HepG2 (cell line): ENCODE measurements around the gene ART3. TPM values are rescaled to one million over a fixed set of nuclear protein-coding genes. Genes with fewer than 3 reads are reported as not detected.

Experiments
- AKAP8 ChIP-seq: sonication (generic); formaldehyde crosslinking; IDR thresholded peaks from 2 replicates; pipeline ENCODE4 v1.5.1; 2020; ENCODE audit warnings: mild to moderate bottlenecking, missing genetic modification reagents
- ATF3 ChIP-seq: sonication (generic); formaldehyde crosslinking; IDR thresholded peaks from 2 replicates; pipeline ENCODE4 v1.4.0; 2020; ENCODE audit warnings: missing genetic modification reagents
- EZH2 ChIP-seq: conservative IDR thresholded peaks from 2 replicates; pipeline ENCODE4 v1.6.1; 2012; ENCODE audit warnings: mild to moderate bottlenecking, low read depth, low read length, moderate library complexity
- FOSL2 ChIP-seq: sonication (generic); formaldehyde crosslinking; IDR thresholded peaks from 2 replicates; pipeline ENCODE4 v1.4.0; 2020; ENCODE audit warnings: missing genetic modification reagents
- HDAC6 ChIP-seq: fragments of 200-600 bp; sonication (generic); IDR thresholded peaks from 2 replicates; pipeline ENCODE4 v1.7.0; 2017; ENCODE audit warnings: mild to moderate bottlenecking, antibody characterized with exemption, low read length, low read depth
- JDP2 ChIP-seq: sonication (generic); formaldehyde crosslinking; IDR thresholded peaks from 2 replicates; pipeline ENCODE4 v1.8.1; 2022; ENCODE audit warnings: missing genetic modification reagents, borderline replicate concordance
- NFRKB ChIP-seq: fragments of 450-650 bp; IDR thresholded peaks from 2 replicates; pipeline ENCODE4 v1.6.1; 2017
- NR2F2 ChIP-seq: IDR thresholded peaks from 2 replicates; pipeline ENCODE4 v1.6.1; 2012; ENCODE audit warnings: low read depth, inconsistent platforms, borderline replicate concordance
- PHF20 ChIP-seq: sonication (generic); formaldehyde crosslinking; IDR thresholded peaks from 2 replicates; pipeline ENCODE4 v1.5.0; 2020; ENCODE audit warnings: mild to moderate bottlenecking, missing genetic modification reagents
- PRDM10 ChIP-seq: sonication (generic); formaldehyde crosslinking; IDR thresholded peaks from 2 replicates; pipeline ENCODE4 v1.4.0; 2020; ENCODE audit warnings: low read depth, missing genetic modification reagents
- RORA ChIP-seq: sonication (generic); formaldehyde crosslinking; IDR thresholded peaks from 2 replicates; pipeline ENCODE4 v1.5.0; 2020; ENCODE audit warnings: mild to moderate bottlenecking, missing genetic modification reagents, moderate library complexity
- SOX6 ChIP-seq, 2 experiments: fragments of 450-650 bp in 1 of 2; sonication (generic) in 1 of 2; formaldehyde crosslinking in 1 of 2; IDR thresholded peaks; 2 replicates each; pipeline versions ENCODE4 v1.4.0 to v1.6.1; 2017 to 2020; ENCODE audit warnings: antibody characterized with exemption in 1 of 2, mild to moderate bottlenecking in 1 of 2, missing genetic modification reagents in 1 of 2
- TBP ChIP-seq: sonication (generic); formaldehyde crosslinking; IDR thresholded peaks from 2 replicates; pipeline ENCODE4 v1.5.0; 2020; ENCODE audit warnings: missing genetic modification reagents
- ZBTB14 ChIP-seq: sonication (generic); formaldehyde crosslinking; IDR thresholded peaks from 2 replicates; pipeline ENCODE4 v1.4.0; 2020; ENCODE audit warnings: missing genetic modification reagents
- ZNF468 ChIP-seq: sonication (generic); formaldehyde crosslinking; IDR thresholded peaks from 2 replicates; pipeline ENCODE4 v1.8.0; 2022; ENCODE audit warnings: mild to moderate bottlenecking, moderate library complexity, missing genetic modification reagents
- ZNF678 ChIP-seq: sonication (generic); formaldehyde crosslinking; IDR thresholded peaks from 2 replicates; pipeline ENCODE4 v1.4.0; 2020; ENCODE audit warnings: mild to moderate bottlenecking, missing genetic modification reagents
- ZSCAN22 ChIP-seq: sonication (generic); formaldehyde crosslinking; IDR thresholded peaks from 2 replicates; pipeline ENCODE4 v1.4.0; 2020; ENCODE audit warnings: mild to moderate bottlenecking, missing genetic modification reagents
- polyA plus RNA-seq, 8 experiments: library from polyadenylated mRNA; depleted of rRNA in 3 of 8; stranded (reverse) in 7 of 8; unstranded in 1 of 8; fragments of >200 nt; fragmentation: Illumina TruSeq in 4 of 8; extraction: Trizol in 4 of 8; gene quantifications; 2 replicates each; pipeline versions ENCODE4 v1.2.1 to v1.2.3, GENCODE V29; 2011 to 2016; ENCODE audit warnings: low read depth in 4 of 8, missing spikeins in 1 of 8, mixed read lengths in 1 of 8; ENCODE audit not compliant: insufficient read depth in 1 of 8
- total RNA-seq, 5 experiments: library from RNA; depleted of rRNA; stranded (reverse); fragments of >200 nt; fragmentation: Illumina TruSeq; extraction: Trizol; gene quantifications; 2 replicates each; pipeline ENCODE4 v1.2.3, GENCODE V29; 2016; ENCODE audit warnings: low read depth in 1 of 5
- TF ChIP-seq, protein P1 (sequence below): sonication (generic); formaldehyde crosslinking; IDR thresholded peaks from 2 replicates; pipeline ENCODE4 v1.8.0; 2022; ENCODE audit warnings: mild to moderate bottlenecking, missing genetic modification reagents; ENCODE audit not compliant: insufficient replicate concordance
- TF ChIP-seq, protein P2 (sequence below): sonication (generic); formaldehyde crosslinking; conservative IDR thresholded peaks from 2 replicates; pipeline ENCODE4 v1.8.0; 2022; ENCODE audit warnings: missing genetic modification reagents
- TF ChIP-seq, protein P3 (sequence below): IDR thresholded peaks from 2 replicates; pipeline ENCODE4 v1.6.1; 2016; ENCODE audit warnings: control low read depth

The ART3 gene
- total and polyA plus RNA-seq, 2 of the 13 experiments (the other 11 are each of a cell fraction or from before 2014, with no cell fraction given) = not detected

GRCh38 chr4:76148142-76148865 is 73.8 kb downstream of the ART3 start, which contains the start of gene NUP54 (continued):
- TF ChIP-seq EZH2 (no peak), AKAP8 (CRISPR knock-in tag) (no peak), ZBTB14 (CRISPR knock-in tag) (no peak), ATF3 (CRISPR knock-in tag) (no peak), PRDM10 (CRISPR knock-in tag) (peak; percentile 62; the same call in 1 of the 2 replicates), PHF20 (CRISPR knock-in tag) (peak; percentile 96), ZNF468 (CRISPR knock-in tag) (no peak), RORA (no peak), SOX6 (IDR thresholded peaks at IDR 0.05) (no peak), SOX6 (CRISPR knock-in tag; IDR thresholded peaks at IDR 0.05) (peak; percentile 60; the same call in 1 of the 2 replicates), ZNF678 (no peak), NFRKB (no peak), HDAC6 (no peak), ZSCAN22 (CRISPR knock-in tag) (no peak), JDP2 (CRISPR knock-in tag) (no peak), TBP (CRISPR knock-in tag) (no peak), FOSL2 (CRISPR knock-in tag) (peak; percentile 75), NR2F2 (peak; percentile 31; the same call in 1 of the 2 replicates)
- TF ChIP-seq, protein P1, sequence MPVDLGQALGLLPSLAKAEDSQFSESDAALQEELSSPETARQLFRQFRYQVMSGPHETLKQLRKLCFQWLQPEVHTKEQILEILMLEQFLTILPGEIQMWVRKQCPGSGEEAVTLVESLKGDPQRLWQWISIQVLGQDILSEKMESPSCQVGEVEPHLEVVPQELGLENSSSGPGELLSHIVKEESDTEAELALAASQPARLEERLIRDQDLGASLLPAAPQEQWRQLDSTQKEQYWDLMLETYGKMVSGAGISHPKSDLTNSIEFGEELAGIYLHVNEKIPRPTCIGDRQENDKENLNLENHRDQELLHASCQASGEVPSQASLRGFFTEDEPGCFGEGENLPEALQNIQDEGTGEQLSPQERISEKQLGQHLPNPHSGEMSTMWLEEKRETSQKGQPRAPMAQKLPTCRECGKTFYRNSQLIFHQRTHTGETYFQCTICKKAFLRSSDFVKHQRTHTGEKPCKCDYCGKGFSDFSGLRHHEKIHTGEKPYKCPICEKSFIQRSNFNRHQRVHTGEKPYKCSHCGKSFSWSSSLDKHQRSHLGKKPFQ (CRISPR knock-in tag) = peak; percentile 56
- TF ChIP-seq, protein P2, sequence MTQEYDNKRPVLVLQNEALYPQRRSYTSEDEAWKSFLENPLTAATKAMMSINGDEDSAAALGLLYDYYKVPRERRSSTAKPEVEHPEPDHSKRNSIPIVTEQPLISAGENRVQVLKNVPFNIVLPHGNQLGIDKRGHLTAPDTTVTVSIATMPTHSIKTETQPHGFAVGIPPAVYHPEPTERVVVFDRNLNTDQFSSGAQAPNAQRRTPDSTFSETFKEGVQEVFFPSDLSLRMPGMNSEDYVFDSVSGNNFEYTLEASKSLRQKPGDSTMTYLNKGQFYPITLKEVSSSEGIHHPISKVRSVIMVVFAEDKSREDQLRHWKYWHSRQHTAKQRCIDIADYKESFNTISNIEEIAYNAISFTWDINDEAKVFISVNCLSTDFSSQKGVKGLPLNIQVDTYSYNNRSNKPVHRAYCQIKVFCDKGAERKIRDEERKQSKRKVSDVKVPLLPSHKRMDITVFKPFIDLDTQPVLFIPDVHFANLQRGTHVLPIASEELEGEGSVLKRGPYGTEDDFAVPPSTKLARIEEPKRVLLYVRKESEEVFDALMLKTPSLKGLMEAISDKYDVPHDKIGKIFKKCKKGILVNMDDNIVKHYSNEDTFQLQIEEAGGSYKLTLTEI = no peak
- TF ChIP-seq, protein P3, sequence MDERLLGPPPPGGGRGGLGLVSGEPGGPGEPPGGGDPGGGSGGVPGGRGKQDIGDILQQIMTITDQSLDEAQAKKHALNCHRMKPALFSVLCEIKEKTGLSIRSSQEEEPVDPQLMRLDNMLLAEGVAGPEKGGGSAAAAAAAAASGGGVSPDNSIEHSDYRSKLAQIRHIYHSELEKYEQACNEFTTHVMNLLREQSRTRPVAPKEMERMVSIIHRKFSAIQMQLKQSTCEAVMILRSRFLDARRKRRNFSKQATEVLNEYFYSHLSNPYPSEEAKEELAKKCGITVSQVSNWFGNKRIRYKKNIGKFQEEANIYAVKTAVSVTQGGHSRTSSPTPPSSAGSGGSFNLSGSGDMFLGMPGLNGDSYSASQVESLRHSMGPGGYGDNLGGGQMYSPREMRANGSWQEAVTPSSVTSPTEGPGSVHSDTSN = no peak
